Panc1 (cell line): Measurements from ENCODE around the gene DNASE1L1.

Experiments
- CTCF ChIP-seq: fragments of 450-650 bp; IDR thresholded peaks from 2 replicates; pipeline ENCODE4 v1.5.1; 2017; ENCODE audit warnings: mild to moderate bottlenecking
- POLR2AphosphoS5 ChIP-seq: IDR thresholded peaks from 2 replicates; pipeline ENCODE4 v1.6.1; 2012; ENCODE audit warnings: mild to moderate bottlenecking, low read depth, low read length, moderate library complexity
- REST ChIP-seq, 2 experiments: IDR thresholded peaks; 2 replicates each; pipeline ENCODE4 v1.6.1; 2011 to 2012; ENCODE audit warnings: low read depth in 2 of 2, control low read depth in 1 of 2, low read length in 1 of 2, mild to moderate bottlenecking in 1 of 2, moderate library complexity in 1 of 2; ENCODE audit not compliant: insufficient read depth in 1 of 2
- SIN3A ChIP-seq: IDR thresholded peaks from 2 replicates; pipeline ENCODE4 v1.6.1; 2012; ENCODE audit warnings: low read depth, mild to moderate bottlenecking, low read length, moderate library complexity, borderline replicate concordance; ENCODE audit not compliant: insufficient read depth

- no peak for TF ChIP-seq POLR2AphosphoS5
- TF ChIP-seq SIN3A, result 0 out of 2 replicates have a peak, but pooled peaks have one; percentile 20
- TF ChIP-seq CTCF, result no peak
- no peak for TF ChIP-seq REST (IDR thresholded peaks at IDR 0.05; ENCODE audit: insufficient read depth in 1 of 2, low read depth in 2 of 2, low read length in 1 of 2)
Measured at GRCh38 chrX:154369449-154370299, 39.4 kb downstream of the DNASE1L1 start.
